Measurements from ENCODE around the gene MMRN1.
A peak's percentile ranks its signal among the peaks of the same experiment; 100 is the strongest.
"Not testable (repeated sequence)": the region's sequence is repeated elsewhere in the genome, so short reads cannot be mapped to it uniquely, and the experiment has no call there.

Gene MMRN1

DNA sequence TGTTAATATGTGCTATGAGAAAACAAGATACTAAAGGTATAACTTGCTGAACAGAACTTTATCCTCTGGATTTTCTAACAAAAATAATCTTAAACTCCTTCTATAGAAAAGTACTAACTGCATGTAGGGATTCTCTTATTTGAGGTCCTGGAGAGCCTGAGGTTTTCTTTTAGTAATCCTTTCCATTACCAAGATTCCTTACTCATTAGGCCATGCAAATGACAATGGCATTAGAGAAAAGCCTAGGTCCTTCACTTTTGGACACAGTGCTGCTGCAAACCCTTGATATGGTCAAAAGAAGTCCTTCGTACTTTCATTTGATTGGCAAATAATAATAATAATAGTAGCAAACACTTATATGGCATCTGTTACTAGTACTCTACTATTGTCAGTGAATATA lies 3.2 kb downstream of the MMRN1 start:
- DNase-seq (ENCODE audit: insufficient read length, low spot score) (no peak), FAIRE-seq (no peak)
- TF ChIP-seq, protein P1, sequence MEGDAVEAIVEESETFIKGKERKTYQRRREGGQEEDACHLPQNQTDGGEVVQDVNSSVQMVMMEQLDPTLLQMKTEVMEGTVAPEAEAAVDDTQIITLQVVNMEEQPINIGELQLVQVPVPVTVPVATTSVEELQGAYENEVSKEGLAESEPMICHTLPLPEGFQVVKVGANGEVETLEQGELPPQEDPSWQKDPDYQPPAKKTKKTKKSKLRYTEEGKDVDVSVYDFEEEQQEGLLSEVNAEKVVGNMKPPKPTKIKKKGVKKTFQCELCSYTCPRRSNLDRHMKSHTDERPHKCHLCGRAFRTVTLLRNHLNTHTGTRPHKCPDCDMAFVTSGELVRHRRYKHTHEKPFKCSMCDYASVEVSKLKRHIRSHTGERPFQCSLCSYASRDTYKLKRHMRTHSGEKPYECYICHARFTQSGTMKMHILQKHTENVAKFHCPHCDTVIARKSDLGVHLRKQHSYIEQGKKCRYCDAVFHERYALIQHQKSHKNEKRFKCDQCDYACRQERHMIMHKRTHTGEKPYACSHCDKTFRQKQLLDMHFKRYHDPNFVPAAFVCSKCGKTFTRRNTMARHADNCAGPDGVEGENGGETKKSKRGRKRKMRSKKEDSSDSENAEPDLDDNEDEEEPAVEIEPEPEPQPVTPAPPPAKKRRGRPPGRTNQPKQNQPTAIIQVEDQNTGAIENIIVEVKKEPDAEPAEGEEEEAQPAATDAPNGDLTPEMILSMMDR (IDR thresholded peaks at IDR 0.05; ENCODE audit: insufficient read depth, missing control alignments), result no peak

DNA sequence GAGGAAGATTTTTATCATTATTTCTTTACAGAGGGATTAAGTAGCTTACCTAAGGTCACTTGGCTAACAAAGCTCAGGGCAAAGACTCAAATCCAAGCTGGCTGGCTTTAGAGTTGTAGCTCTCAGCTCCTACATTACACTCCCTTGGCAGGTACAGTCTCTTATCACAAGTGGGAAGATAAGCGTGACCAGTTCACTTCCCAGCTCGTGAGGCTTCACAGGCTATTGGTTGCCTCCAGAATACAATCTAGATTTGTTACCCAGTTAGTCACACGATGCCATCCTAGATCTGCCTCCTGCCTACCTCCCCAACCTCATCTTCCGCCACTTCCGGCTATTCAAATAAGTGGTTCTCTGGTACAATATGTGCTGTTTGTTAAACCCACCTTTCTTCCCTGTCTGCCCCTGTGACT lies 3.7 kb downstream of the MMRN1 start:
- no peak for FAIRE-seq
- TF ChIP-seq, protein P1 (IDR thresholded peaks at IDR 0.05; ENCODE audit: insufficient read depth, missing control alignments), result no peak
- no peak for DNase-seq (ENCODE audit: insufficient read length, low spot score)

DNA sequence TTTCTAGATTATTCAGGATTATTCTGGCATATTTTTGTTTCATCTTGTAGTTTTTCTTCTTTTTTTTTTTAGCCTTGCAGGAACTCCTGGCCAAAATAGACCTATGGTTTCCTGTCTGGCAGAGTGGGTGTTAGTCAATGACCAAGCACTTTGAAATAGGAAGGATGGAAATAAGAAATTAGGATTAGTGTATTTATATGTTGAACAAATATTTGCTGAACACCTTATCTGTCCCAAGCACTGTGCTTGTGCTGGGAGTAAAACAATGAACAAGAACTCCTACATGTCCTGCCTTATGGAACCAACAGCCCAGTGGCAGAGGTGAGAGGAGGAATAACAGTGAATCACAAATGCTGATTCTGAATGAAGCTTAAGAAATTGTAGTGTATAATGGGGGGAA lies 4.5 kb downstream of the MMRN1 start:
- FAIRE-seq (no peak), DNase-seq (ENCODE audit: insufficient read length, low spot score) (no peak)
- TF ChIP-seq, protein P1 (IDR thresholded peaks at IDR 0.05; ENCODE audit: insufficient read depth, missing control alignments), result no peak

DNA sequence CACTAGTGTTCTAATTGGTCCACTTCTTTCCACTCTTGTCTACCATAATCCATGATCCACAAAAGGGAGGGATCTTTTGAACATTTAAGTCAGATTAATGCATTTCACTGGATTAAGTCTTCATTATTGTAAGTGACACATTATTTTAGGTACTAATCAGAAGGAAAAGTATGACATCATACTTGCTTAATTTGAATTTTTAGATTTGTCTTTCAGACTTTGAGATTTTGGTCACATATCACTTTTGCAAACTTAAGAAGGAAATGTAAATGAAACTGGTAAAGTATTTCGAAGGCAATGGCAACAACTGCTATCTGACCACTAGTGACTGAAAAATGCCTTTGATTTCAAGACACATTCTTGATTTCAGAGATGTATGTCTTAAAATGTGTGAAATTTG lies 5.2 kb downstream of the MMRN1 start:
- peak; percentile 83 for FAIRE-seq
- TF ChIP-seq, protein P1 (IDR thresholded peaks at IDR 0.05; ENCODE audit: insufficient read depth, missing control alignments), result no peak
- DNase-seq (ENCODE audit: insufficient read length, low spot score), result no peak

DNA sequence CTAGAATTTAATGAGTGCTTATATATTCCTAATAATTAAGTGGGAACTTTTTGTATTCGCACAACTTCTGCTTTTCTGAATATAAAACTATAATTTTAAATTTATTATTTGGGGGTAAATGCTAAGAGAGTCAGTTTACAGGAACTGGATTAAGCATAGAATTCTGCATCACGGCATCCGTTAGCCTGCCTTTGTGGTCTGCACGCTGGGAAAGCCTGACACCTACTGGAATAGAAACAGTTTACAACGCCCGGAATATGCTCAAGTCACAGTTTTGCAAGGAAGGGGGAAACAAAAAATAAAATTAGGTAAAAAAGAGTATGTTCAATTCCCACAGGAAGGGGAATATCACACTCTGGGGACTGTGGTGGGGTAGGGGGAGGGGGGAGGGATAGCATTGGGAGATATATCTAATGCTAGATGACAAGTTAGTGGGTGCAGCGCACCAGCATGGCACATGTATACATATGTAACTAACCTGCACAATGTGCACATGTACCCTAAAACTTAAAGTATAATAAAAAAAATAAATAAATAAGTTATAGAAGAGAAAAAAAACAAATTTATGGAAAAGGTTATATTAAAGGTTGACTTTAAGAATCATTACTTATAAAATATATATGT lies 7.3 kb downstream of the MMRN1 start:
- not testable (repeated sequence) for FAIRE-seq

DNA sequence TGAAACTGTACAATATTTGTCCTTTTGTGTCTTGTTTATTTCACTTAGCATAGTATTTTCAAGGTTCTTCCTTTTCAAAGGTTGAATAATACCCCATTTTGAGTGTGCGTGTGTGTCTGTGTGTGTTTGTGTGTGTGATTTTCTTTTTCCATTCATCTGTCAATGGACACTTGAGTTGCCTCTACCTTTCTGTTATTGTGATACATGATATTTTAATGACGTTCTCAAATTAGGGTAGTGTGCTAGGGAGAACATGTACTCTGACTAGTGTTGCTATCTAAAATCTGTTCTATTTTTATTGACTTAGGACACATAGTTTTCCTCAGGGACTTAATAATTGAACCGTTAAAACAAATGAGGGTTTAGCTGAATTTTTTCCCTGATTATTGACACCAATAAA lies 9.9 kb downstream of the MMRN1 start:
- no peak for FAIRE-seq
- TF ChIP-seq, protein P1 (IDR thresholded peaks at IDR 0.05; ENCODE audit: insufficient read depth, missing control alignments), result no peak

More for the DNA sequence above, 7.3 kb downstream of the MMRN1 start:
- DNase-seq (ENCODE audit: insufficient read length, low spot score), result not testable (repeated sequence)
- TF ChIP-seq, protein P1 (IDR thresholded peaks at IDR 0.05; ENCODE audit: insufficient read depth, missing control alignments), result peak; percentile 93

DNA sequence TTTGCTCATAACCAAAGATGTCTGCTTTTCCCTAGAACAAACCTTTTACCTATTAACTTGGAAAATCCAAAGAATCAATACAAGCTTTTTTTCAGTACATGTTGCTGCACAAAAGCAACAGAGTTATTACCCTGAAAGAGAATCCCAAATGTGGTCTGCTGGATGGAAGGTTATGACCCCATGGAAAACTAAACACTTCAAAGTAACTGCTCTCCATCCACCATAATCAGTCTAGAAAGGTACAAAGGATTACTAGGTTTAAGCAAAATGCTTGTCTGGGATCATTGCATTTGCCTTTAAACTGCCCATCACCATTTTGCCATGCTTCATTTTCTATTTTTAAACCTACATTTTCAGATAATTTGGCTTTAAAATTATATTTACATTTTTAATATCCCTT lies 11.7 kb downstream of the MMRN1 start:
- DNase-seq (ENCODE audit: insufficient read length, low spot score) (no peak), FAIRE-seq (no peak)

More for the DNA sequence above, 9.9 kb downstream of the MMRN1 start:
- no peak for DNase-seq (ENCODE audit: insufficient read length, low spot score)

More for the DNA sequence above, 11.7 kb downstream of the MMRN1 start:
- TF ChIP-seq, protein P1 (IDR thresholded peaks at IDR 0.05; ENCODE audit: insufficient read depth, missing control alignments), result no peak
